HG03135 (cell line): Measurements from ENCODE around the gene LRBA.
"Not testable (repeated sequence)": the region's sequence is repeated elsewhere in the genome, so short reads cannot be mapped to it uniquely, and the experiment has no call there.

Experiments
- ATAC-seq: cut with Tn5 transposase; IDR thresholded peaks from one replicate; pipeline ENCODE4 v1.9.1; 2021; ENCODE audit warnings: mild to moderate bottlenecking, moderate library complexity; ENCODE audit not compliant: unreplicated experiment

LRBA gene

GRCh38 chr4:150746156-150746555 is 268.9 kb downstream of the LRBA start:
- no peak for ATAC-seq

- no peak for ATAC-seq
These were observed 270.5 kb downstream of the LRBA start for GRCh38 chr4:150744570-150744969.

- ATAC-seq, result no peak
These were observed 271.3 kb downstream of the LRBA start for GRCh38 chr4:150743564-150744342.

GRCh38 chr4:150742930-150743329 is 272.2 kb downstream of the LRBA start:
- not testable (repeated sequence) for ATAC-seq

- no peak for ATAC-seq
These were observed 275.5 kb downstream of the LRBA start for GRCh38 chr4:150739591-150739990.

- no peak for ATAC-seq
These were observed 289.0 kb downstream of the LRBA start for GRCh38 chr4:150725957-150726523.

- ATAC-seq, result no peak
These were observed 291.2 kb downstream of the LRBA start for GRCh38 chr4:150723727-150724411.

- no peak for ATAC-seq
These were observed 292.1 kb downstream of the LRBA start for GRCh38 chr4:150722908-150723362.

- no peak for ATAC-seq
These were observed 294.0 kb downstream of the LRBA start for GRCh38 chr4:150720973-150721518.

GRCh38 chr4:150717952-150718351 is 297.1 kb downstream of the LRBA start:
- no peak for ATAC-seq

GRCh38 chr4:150714462-150715438 is 300.3 kb downstream of the LRBA start:
- no peak for ATAC-seq

GRCh38 chr4:150713251-150713650 is 301.8 kb downstream of the LRBA start:
- ATAC-seq, result no peak

- ATAC-seq, result no peak
These were observed 304.2 kb downstream of the LRBA start for GRCh38 chr4:150710770-150711375.

GRCh38 chr4:150708004-150708403 is 307.1 kb downstream of the LRBA start:
- no peak for ATAC-seq

GRCh38 chr4:150699599-150699998 is 315.5 kb downstream of the LRBA start:
- no peak for ATAC-seq

- ATAC-seq, result no peak
These were observed 319.9 kb downstream of the LRBA start for GRCh38 chr4:150695162-150695561.

GRCh38 chr4:150694438-150694837 is 320.6 kb downstream of the LRBA start:
- no peak for ATAC-seq

- no peak for ATAC-seq
These were observed 331.2 kb downstream of the LRBA start for GRCh38 chr4:150683775-150684350.

- no peak for ATAC-seq
These were observed 333.0 kb downstream of the LRBA start for GRCh38 chr4:150682126-150682525.

GRCh38 chr4:150681063-150681462 is 334.0 kb downstream of the LRBA start:
- ATAC-seq, result no peak
